NCI-H128 (cell line): Measurements from ENCODE around the gene BRINP2.

Experiments
- DNase-seq: peaks from one replicate; lab custom pipeline; 2025; ENCODE audit not compliant: unreplicated experiment; lab: John Stamatoyannopoulos, UW

Gene BRINP2

GRCh38 chr1:177164380-177165068 is 6.2 kb upstream of the BRINP2 start, which contains the start of gene ASTN1:
TSS of gene ASTN1 (minus strand) at chr1:177164712. CDS start at chr1:177164676, 36 bp downstream.
- no peak for DNase-seq

- no peak for DNase-seq
Measured at GRCh38 chr1:177165069-177165439, 5.7 kb upstream of the BRINP2 start.

- DNase-seq = no peak
Measured at GRCh38 chr1:177171536-177172123, 872 bp downstream of the BRINP2 start.

- DNase-seq = no peak
Measured at GRCh38 chr1:177172272-177172671, 1.5 kb downstream of the BRINP2 start.

GRCh38 chr1:177172866-177173265 is 2.1 kb downstream of the BRINP2 start:
- no peak for DNase-seq

- no peak for DNase-seq
Measured at GRCh38 chr1:177173976-177174375, 3.2 kb downstream of the BRINP2 start.

- DNase-seq = no peak
Measured at GRCh38 chr1:177174921-177175634, 4.3 kb downstream of the BRINP2 start.

GRCh38 chr1:177181280-177181630 is 10.5 kb downstream of the BRINP2 start:
- no peak for DNase-seq

- DNase-seq = peak; percentile 68
Measured at GRCh38 chr1:177181631-177182291, 11.0 kb downstream of the BRINP2 start.

GRCh38 chr1:177183836-177184235 is 13.1 kb downstream of the BRINP2 start:
- no peak for DNase-seq

- no peak for DNase-seq
Measured at GRCh38 chr1:177185209-177185608, 14.5 kb downstream of the BRINP2 start.

- DNase-seq = no peak
Measured at GRCh38 chr1:177186639-177187038, 15.9 kb downstream of the BRINP2 start.

GRCh38 chr1:177190308-177190970 is 19.7 kb downstream of the BRINP2 start:
- DNase-seq = no peak

GRCh38 chr1:177198243-177198642 is 27.5 kb downstream of the BRINP2 start:
- no peak for DNase-seq

GRCh38 chr1:177200290-177200689 is 29.5 kb downstream of the BRINP2 start:
- DNase-seq = no peak

GRCh38 chr1:177206831-177207355 is 36.1 kb downstream of the BRINP2 start:
- no peak for DNase-seq

- DNase-seq = no peak
Measured at GRCh38 chr1:177208920-177209319, 38.2 kb downstream of the BRINP2 start.

- peak; percentile 35 for DNase-seq
Measured at GRCh38 chr1:177209357-177209756, 38.6 kb downstream of the BRINP2 start.

- no peak for DNase-seq
Measured at GRCh38 chr1:177210071-177210470, 39.3 kb downstream of the BRINP2 start.

GRCh38 chr1:177211231-177211630 is 40.5 kb downstream of the BRINP2 start:
- DNase-seq = no peak
